Measurements from ENCODE around the gene DOCK2.

The DOCK2 gene

GRCh38 chr5:169905017-169905416 is 267.9 kb downstream of the DOCK2 start:
- DNase-seq (ENCODE audit: low read depth) = no peak

GRCh38 chr5:169906745-169907649 is 269.9 kb downstream of the DOCK2 start:
- DNase-seq (ENCODE audit: low read depth) = no peak

GRCh38 chr5:169908864-169909263 is 271.8 kb downstream of the DOCK2 start:
- no peak for DNase-seq (ENCODE audit: low read depth)

DNA sequence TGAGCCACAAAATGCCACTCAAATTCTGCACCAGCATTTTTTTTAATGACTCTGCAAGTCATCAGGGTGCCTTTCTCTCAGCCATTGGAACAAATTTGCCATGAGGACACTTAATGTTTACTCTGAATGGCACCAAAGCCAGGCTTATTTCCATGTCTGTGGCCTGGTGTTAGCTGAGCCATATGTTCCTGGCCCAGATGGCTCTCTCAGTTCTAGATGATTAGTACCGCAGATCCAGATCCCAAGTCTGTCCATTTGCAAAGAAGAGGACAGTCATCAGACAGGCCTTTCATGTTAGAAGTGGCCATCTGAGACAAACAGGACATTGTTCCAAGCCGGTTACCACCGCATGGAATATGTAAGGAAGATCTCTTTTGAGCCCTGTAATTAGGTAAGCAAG is 272.9 kb downstream of the DOCK2 start:
- DNase-seq (ENCODE audit: low read depth) = no peak

DNA sequence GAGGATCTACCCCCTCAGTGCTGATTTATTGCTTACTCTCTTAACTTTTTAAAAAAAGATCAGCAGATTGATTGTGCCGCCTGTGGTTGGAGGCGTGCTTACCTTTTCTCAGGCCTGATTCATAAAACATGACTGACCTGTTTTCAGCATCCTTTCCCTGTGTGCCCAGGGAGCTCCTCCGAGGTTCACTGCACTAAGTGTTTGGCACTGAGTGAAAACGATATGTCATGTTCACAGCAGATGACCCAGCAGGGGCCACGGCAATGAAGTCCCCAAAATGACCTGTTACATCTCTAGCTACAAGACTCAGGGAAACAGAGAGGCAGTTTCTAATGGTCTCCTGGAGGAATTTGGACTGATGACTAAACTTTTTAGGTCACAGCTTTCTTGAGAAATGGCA is 273.3 kb downstream of the DOCK2 start:
- no peak for DNase-seq (ENCODE audit: low read depth)

- DNase-seq (ENCODE audit: low read depth) = no peak
Measured at GRCh38 chr5:169911448-169912212, 274.6 kb downstream of the DOCK2 start.

DNA sequence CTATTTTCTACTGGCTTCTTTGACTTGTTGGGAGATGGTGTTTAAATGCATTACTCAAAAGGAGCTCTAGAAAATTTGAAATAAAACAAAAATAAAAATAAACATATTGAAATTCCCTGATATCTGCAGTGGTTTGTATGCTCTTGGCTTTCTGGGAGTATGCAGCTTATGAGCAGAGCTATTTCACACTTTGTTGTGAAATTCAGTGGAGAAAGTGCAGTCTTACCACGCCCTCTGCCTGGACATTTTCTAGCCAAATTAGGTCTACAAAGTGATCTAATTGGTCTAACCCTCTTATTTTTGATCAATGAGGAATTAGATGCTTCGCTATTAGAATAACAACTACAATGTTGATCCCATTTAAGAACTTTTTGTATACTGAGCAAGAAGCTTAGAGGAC is 276.4 kb downstream of the DOCK2 start:
- no peak for DNase-seq (ENCODE audit: low read depth)

DNA sequence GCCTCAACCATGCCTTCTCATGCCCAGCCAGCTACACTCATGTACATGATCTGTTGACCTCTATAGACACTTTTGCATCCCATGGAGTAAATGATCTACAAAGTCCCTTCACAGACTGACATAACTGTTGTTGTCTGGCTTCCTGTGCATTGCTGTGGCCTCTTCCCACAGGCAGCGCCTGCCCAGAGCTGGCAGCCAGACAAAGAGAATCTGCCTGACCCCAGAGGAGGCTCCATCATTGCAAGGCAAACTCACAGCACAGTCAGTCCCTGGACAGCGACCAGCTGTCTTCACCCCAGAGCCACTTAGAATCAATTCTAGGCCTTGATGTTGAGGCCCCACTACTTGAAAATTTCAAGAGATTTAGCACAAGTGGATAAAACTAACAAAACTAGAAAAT is 277.7 kb downstream of the DOCK2 start:
- no peak for DNase-seq (ENCODE audit: low read depth)

GRCh38 chr5:169917500-169917899 is 280.4 kb downstream of the DOCK2 start:
- DNase-seq (ENCODE audit: low read depth) = no peak

GRCh38 chr5:169918228-169918627 is 281.2 kb downstream of the DOCK2 start:
- DNase-seq (ENCODE audit: low read depth) = no peak

DNA sequence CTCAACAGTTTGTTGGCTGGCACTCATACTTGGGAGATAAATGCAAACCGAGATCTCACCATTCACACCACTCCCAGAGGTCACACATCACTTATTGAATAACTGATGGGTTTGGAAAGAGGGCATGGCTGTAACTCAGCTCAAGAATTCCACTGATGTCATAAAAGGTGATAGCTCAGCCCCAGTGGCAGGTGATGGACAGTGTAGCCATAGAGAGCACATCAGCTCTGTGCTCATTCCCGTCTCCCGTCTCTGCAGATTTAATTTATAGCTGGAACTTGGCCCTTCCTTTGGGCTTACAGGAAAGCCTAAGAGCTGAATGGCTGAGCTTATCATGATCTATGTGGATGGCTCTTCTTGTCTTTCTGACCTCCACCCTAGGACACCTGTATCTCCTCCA is 283.4 kb downstream of the DOCK2 start:
- no peak for DNase-seq (ENCODE audit: low read depth)

GRCh38 chr5:169921384-169921783 is 284.3 kb downstream of the DOCK2 start:
- no peak for DNase-seq (ENCODE audit: low read depth)

DNA sequence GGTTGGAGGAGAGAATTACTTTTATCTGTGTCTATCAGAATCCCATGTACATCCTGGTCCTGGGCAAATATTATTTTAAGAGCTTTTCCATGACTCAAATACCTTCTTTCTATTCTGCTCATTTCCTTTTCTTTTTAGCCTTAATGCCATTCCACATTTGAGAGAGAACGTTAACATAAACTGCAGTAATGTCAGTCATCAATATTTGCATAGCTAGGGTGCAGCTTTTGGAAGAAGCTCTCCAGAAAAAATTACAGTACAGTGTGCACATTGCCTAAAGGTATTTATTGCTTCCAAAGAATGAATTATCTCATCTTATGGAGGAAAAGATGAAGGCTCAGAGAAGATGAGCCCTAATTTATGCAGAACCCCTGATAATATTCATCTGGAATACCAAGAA is 284.9 kb downstream of the DOCK2 start:
- DNase-seq (ENCODE audit: low read depth) = no peak

DNA sequence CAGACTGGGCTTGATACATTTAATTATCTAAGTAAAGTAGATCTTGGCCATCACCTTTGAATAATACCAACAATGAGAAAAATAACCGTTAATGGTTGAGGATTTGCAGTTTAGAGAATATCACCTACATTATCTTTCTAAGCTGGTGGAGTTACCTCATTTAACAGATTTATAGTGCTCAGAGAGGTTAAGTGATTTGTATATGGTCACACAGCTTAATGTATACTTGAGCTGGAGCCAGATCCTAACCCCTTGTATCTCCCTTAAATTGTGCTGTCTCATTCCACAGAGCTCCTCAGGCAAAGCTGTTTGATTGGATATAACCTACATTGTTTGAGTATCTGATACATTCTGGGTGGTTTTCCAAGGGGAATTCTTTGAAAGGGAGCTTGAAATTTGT is 285.4 kb downstream of the DOCK2 start:
- no peak for DNase-seq (ENCODE audit: low read depth)

- DNase-seq (ENCODE audit: low read depth) = no peak
Measured at GRCh38 chr5:169923988-169924387, 286.9 kb downstream of the DOCK2 start.

DNA sequence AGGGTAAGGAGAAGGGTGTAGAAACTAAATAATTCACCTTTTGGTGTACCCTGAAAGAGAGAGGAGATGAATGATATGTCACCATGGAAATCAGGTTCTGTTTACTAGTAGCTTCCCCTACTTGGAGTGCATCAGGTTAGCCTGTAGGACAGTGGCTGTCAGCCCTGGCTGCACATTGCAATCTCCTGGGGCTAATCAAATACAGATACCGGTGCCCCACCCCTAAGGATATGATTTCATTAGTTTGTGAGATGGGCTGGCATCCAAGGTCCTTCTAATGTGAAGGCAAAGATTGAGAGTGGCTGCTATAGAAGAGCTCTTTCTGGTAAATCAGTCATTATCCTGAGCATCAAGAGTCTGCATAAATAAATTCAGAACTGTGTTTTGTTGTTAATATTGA is 296.1 kb downstream of the DOCK2 start:
- DNase-seq (ENCODE audit: low read depth) = no peak

DNA sequence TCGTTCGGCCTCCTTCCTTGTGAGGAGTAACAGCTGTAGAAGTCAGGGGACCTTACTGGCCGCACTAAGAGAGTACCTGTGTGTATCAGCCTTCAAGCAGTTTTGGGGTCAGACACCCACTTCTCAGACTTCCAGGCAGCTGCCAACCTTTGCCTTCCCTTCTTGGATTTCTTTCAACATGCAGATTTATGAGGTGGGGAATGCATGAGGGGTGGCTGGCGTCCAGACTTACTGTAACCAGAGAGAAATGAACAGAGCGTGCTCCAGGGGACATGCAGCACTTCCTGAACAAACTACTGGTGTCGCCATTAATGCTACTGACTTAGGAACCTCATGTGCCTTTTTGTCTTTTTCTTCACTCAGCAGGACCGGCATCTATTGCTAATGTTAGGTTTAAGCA is 296.5 kb downstream of the DOCK2 start:
- no peak for DNase-seq (ENCODE audit: low read depth)

DNA sequence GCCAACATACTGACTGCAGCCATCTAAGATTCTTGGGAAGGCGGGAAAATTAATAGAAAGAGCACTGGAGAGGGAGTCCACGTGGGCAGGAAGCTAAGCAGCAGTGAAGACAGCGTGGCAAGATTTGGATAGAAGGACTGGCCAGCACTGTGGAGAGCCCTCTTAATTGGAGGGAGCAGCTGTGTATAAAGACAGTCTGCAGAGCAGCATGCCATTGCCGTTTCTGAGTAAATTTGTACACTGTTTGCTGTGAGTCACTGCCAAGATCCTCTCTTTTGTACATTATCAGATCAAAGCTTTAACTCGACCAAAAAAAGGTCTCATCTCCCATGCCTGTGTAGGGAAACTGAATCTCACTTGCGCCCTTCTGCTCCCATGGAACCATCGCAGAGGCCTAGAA is 297.9 kb downstream of the DOCK2 start:
- no peak for DNase-seq (ENCODE audit: low read depth)

DNA sequence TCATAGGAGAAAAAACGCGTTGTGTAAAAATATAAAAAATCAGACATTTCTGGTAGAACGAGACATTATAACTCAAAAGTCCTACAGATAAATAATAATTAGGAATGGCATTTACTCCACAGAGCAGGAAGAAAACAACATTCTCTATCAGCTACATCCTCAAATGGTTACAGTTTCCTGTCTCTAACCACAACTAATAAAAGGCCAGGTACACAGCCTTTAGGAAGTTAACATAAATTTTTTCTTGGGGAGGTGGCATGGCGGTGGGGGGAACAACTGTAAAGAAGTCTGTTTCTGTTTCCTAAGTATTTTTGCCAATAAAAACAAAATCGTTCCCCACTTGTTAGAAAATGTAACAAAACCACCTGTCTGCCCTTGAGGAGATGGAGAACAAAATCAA is 298.7 kb downstream of the DOCK2 start:
- DNase-seq (ENCODE audit: low read depth) = no peak

DNA sequence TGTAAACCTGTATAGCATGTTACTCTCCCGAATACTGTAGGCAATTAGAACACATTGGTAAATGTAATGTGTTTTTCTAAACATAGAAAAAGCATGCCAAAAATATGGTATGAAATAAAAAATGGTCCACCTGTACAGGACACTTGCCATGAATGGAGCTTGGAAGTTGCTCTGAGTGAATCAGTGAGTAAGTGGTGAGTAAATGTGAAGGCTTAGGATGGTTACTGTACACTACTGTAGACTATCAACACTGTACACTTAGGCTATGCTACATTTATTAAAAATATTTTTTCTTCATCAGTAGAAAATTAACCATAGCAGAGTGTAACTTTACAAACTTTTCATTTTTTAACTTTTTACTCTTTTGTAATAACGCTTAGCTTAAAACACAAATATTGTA is 301.4 kb downstream of the DOCK2 start:
- DNase-seq (ENCODE audit: low read depth) = no peak

GRCh38 chr5:169939731-169940130 is 302.7 kb downstream of the DOCK2 start:
- DNase-seq (ENCODE audit: low read depth) = no peak

DNA sequence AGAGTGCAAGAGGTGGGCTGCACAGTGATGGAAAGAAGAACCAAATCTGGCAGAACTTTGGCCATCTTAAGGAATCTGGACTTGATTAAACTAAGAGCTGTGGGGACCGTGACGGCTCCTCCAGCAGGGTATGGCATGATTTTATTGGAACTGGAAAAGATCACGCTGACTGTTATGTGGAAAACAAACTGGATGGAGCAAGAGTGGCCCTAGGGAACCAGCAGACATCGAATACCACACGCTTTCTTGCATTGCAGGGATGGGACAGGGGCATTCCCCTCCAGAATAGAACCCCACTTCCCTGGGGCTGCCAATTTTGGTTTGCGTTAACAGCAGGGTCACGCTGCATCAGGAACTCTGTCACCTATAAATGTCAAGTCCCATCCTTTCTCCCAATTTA is 304.5 kb downstream of the DOCK2 start:
- DNase-seq (ENCODE audit: low read depth) = no peak

GRCh38 chr5:169942181-169942580 is 305.1 kb downstream of the DOCK2 start:
- DNase-seq (ENCODE audit: low read depth) = no peak

Data from activated gamma-delta T cell treated with anti-CD3 and anti-CD28 coated beads, Interleukin-2, amount 50 U/mL, for 16 hours (primary cell).